ENCODE results near the gene PGLYRP1. TPM values are rescaled to one million over a fixed set of nuclear protein-coding genes. Genes with fewer than 3 reads are reported as not detected.
A peak's percentile ranks its signal among the peaks of the same experiment; 100 is the strongest.

PGLYRP1 gene
- total and polyA plus RNA-seq, 2 of the 13 experiments (the other 11 are each of a cell fraction or from before 2014, with no cell fraction given): not detected

DNA sequence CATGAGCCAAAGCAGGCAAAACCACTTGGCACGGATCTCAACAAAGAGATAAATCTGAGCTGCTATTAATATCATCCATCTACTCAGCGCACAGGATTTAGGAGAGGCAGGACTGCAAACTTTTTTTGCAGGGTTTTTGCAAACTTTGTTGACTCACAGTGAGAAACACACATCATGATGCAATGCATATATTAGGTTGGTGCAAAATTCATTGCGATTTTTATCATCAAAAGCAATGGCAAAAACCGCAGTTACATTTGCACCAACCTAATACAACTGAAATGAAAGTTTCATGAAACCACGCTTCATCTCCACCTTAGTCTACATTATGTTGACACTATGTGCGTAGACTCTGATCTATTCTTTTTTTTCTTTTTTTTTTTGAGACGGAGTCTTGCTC, 44.7 kb downstream of the PGLYRP1 start:
- Histone ChIP-seq H3K4me1 (ENCODE audit: insufficient read depth, low read length) (no peaks in the 10 kb centered on the region), H3K36me3 (replicated peaks in 1 of 2; ENCODE audit: control insufficient read depth in 1 of 2, insufficient read depth in 2 of 2, low read length in 2 of 2) (no peaks in the 10 kb centered on the region), H3K4me2 (ENCODE audit: low read depth, low read length) (no peak overlapping the region), H3K27me3 (ENCODE audit: control insufficient read depth in 1 of 2, insufficient read depth in 2 of 2, low read length in 2 of 2) (peaks cover 1 to 29% of the 10 kb centered on the region in 2 experiments), H3K9me3 (ENCODE audit: low read length) (no peaks in the 10 kb centered on the region), H2AFZ (ENCODE audit: low read length) (no peak overlapping the region), H3K27ac (ENCODE audit: extremely low read length, insufficient read depth, low read length) (no peak overlapping the region), H3K79me2 (ENCODE audit: insufficient read depth, low read length) (no peaks in the 10 kb centered on the region), H3K9ac (ENCODE audit: insufficient read depth, low read depth, low read length) (no peak overlapping the region), H3K4me3 (replicated peaks in 1 of 3; ENCODE audit: insufficient read depth in 1 of 3, low read depth in 2 of 3, low read length in 3 of 3) (no peak overlapping the region), H4K20me1 (ENCODE audit: insufficient read depth, low read length) (no peaks in the 10 kb centered on the region)
- 6% methylated on average over 7 of the region's 7 CpGs for WGBS (ENCODE audit: low lambda C conversion rate)
- ATAC-seq (no peak), DNase-seq (ENCODE audit: low spot score) (no peak), FAIRE-seq (no peak)
- CTCF ChIA-PET (ENCODE audit: low intra/inter-chr PET ratio, low total read pairs): no interaction called here
- no TSS peak for BruUV-seq (replicated peaks)
- POLR2A ChIA-PET: no interaction called here
- TF ChIP-seq FOXO1 (CRISPR knock-in tag; IDR thresholded peaks at IDR 0.05) (no peak), CEBPB (IDR thresholded peaks at IDR 0.05; ENCODE audit: borderline replicate concordance, low read depth, low read length) (0 out of 2 replicates have a peak, but pooled peaks have one; percentile 5), ZBTB40 (IDR thresholded peaks at IDR 0.05) (peak; percentile 45; the same call in 1 of the 2 replicates), ZBTB40 (CRISPR knock-in tag; IDR thresholded peaks at IDR 0.05) (no peak)
- in situ Hi-C loops (cut with HindIII; ENCODE audit: extremely low pct_ligation_motif_present, low pct_unique_long_range_greater_than_20kb): no loop called here
- intact Hi-C loops (cut with micrococcal nuclease; ENCODE audit: unreplicated experiment): no loop called here

Measured in HepG2 (cell line).